GM12875 (cell line): ENCODE results near the gene FHIP1A.

ENCODE experiments used
- H3K4me3 ChIP-seq: one replicate; pipeline ENCODE4 v1.5.1; 2011; ENCODE audit warnings: low read depth, low read length, control low read depth
- TF ChIP-seq, protein P1 (sequence below): IDR thresholded peaks from 2 replicates; pipeline ENCODE4 v1.5.1; 2011; ENCODE audit warnings: low read depth, mild to moderate bottlenecking, control low read depth, inconsistent platforms, low read length, moderate library complexity, borderline replicate concordance; ENCODE audit not compliant: insufficient read depth

FHIP1A gene

DNA sequence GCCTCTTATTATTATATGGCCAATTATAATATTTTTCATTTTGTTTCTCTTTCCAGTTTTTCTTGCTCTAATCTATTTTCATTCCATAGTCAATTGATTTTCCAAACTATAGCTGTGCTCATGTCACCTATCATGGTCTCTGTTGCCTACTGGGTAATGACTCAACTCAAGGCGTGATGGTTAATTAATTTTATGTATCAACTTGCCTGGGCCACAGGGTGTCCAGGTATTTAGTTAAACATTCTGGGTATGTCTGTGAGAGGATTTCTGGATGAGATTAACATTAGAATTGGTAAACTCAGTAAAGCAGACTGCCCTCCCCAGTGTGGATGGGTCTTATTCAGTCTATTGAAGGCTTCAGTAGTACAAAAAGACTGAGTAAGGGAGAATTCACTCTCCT lies 9.9 kb downstream of the FHIP1A start:
- TF ChIP-seq, protein P1, sequence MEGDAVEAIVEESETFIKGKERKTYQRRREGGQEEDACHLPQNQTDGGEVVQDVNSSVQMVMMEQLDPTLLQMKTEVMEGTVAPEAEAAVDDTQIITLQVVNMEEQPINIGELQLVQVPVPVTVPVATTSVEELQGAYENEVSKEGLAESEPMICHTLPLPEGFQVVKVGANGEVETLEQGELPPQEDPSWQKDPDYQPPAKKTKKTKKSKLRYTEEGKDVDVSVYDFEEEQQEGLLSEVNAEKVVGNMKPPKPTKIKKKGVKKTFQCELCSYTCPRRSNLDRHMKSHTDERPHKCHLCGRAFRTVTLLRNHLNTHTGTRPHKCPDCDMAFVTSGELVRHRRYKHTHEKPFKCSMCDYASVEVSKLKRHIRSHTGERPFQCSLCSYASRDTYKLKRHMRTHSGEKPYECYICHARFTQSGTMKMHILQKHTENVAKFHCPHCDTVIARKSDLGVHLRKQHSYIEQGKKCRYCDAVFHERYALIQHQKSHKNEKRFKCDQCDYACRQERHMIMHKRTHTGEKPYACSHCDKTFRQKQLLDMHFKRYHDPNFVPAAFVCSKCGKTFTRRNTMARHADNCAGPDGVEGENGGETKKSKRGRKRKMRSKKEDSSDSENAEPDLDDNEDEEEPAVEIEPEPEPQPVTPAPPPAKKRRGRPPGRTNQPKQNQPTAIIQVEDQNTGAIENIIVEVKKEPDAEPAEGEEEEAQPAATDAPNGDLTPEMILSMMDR, result no peak
- H3K4me3 ChIP-seq, result no peak overlapping the region

DNA sequence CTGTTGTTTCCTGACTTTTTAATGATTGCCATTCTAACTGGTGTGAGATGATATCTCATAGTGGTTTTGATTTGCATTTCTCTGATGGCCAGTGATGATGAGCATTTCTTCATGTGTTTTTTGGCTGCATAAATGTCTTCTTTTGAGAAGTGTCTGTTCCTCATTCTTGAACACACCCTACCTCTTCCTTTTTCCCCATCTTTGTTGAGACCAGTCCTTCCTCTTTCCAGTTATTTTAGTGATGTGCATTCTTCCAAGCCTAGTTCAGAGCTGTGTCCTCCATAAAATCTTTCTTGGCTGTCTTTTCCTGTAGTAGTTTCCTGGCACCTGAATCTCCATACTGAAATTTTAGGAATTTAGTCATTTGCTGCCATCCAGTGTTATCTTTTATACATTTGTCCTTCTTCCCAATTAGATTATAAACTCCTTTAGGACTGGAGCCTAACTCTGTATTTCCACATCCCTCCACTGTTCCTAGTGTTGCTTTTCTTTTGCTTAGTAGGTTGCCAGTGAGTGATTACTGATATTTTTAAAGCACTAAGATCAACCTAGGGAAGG lies 11.4 kb downstream of the FHIP1A start:
- H3K4me3 ChIP-seq, result no peak overlapping the region
- TF ChIP-seq, protein P1, result no peak

DNA sequence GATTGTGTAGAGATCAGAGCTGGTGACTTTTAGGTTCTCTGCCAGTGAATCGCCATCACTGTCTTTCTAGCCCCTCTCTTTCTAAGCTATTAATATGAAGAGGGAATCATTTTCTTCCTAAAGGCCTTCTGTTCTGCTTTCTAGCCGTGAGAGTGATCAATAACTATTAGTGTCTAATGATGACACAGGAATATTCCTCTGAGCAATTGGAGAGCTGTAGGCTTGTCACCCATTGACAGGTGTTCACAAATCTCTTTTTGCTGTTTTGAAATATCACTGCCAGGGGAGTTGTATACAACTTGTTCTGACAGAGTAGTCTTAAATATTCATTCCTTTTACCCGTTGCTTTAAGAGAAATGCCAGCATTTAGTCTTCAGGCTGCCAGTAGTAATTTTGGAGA lies 13.9 kb downstream of the FHIP1A start:
- TF ChIP-seq, protein P1, result no peak

DNA sequence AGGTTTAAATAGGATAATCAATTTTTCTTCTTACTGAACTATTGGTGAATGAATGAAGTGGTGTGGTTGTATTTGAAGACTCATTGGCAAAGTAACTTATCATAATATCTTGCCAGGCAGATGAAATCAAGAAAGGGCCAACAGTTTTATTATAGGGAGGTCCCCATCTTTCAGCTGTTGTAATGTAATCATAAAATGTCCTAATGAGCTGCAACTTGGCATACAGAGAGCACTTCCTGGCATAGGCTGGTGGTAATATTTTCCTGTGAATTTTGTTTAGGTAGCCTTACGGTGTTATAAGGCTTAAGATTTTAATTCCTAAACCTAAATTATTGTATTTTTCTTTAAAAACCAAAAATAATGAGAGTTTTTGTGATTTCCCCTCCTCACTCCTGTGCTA lies 17.5 kb downstream of the FHIP1A start:
- no peak overlapping the region for H3K4me3 ChIP-seq
- TF ChIP-seq, protein P1, result no peak

More for the DNA sequence above, 13.9 kb downstream of the FHIP1A start:
- no peak overlapping the region for H3K4me3 ChIP-seq

DNA sequence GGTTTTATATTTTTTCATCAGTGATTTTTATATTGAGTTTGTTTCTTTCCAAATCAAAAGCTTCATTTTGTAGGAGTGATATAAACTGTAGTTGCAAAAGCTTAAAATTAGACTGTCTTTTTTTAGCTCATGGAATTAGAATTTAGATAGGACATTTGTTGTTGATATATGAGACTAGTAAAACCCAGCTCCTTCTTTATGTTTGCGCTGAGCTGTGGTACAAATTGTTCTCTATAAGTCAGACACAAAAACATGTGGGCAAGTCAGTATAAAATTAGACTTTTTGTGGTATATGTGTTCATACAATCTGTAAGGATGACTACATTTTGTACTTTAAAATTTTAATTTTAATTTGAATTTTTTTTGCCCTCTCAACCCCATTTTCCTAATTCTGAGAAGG lies 18.3 kb downstream of the FHIP1A start:
- no peak overlapping the region for H3K4me3 ChIP-seq
- TF ChIP-seq, protein P1, result no peak

DNA sequence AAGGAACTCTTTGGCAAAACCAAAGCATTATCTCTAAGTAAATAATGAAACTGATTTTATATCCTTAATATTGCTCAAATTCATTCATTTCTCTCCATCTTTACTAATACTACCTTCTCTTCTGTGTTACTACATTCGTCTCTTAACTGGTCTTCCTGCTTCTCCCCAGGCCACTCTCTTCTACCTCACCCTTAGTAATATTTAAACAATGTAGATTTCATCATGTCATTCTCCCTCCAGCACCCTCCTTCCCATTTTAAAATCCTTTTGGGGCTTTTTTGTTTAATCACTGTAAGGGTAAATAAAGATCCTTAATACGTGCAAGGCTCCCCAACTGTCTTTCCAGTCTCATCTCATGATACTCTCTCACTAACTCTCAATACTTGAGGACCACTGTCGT lies 19.4 kb downstream of the FHIP1A start:
- no peak overlapping the region for H3K4me3 ChIP-seq
- TF ChIP-seq, protein P1, result no peak

DNA sequence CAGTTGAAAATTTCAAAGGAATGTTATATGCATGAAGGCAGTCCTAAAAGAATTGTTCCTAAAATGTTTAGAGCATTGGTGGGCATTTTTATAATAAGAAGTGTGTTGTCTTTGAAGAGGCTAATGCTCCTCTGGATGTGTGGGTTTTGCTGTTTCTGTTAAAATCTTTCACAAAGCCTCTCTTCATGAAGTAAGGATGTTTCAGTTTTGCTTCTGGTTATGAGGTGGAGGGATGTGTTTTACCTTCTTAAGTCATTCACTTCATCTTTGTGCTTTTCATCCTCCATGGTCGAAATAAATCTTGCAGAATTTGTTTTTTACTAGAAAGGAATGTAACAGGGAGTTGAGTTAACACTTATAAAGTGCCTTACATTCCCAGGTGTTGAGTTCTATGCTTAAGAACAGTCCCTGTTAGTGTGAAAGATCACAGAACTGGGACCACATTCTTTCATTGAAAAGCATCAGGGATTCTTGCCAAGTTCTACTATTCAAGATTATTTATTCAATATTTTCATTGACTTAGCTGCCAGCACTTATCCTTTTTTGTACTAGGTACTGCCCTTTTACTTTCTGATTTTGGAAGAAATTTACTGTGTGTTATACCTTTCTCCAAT lies 21.1 kb downstream of the FHIP1A start:
- TF ChIP-seq, protein P1, result no peak
- no peak overlapping the region for H3K4me3 ChIP-seq
